Astrocyte (in vitro differentiated cells and primary cell): ENCODE measurements around the gene CFAP45. TPM values are rescaled to one million over a fixed set of nuclear protein-coding genes. Genes with fewer than 3 reads are reported as not detected.
A peak's percentile ranks its signal among the peaks of the same experiment; 100 is the strongest.

Source experiments
- DNase-seq: peaks from one replicate; pipeline ENCODE4 v3.0.0-alpha.2; 2010; ENCODE audit warnings: low read depth
- FAIRE-seq: peaks from 2 replicates; lab custom pipeline; 2011; peaks lifted over from hg19 to GRCh38; lab: Jason Lieb, UNC
- H2AFZ ChIP-seq: 2 replicates; pipeline ENCODE4 v1.6.0; 2012; ENCODE audit warnings: low read depth, low read length, inconsistent platforms
- H3K27ac ChIP-seq: 2 replicates; pipeline ENCODE4 v1.5.1; 2011; ENCODE audit warnings: low read depth, low read length, inconsistent platforms
- H3K27me3 ChIP-seq: 2 replicates; pipeline ENCODE4 v1.6.0; 2011; ENCODE audit warnings: low read length, inconsistent platforms; ENCODE audit not compliant: insufficient read depth
- H3K36me3 ChIP-seq: 2 replicates; pipeline ENCODE4 v1.5.1; 2011; ENCODE audit warnings: low read length, inconsistent platforms; ENCODE audit not compliant: insufficient read depth
- H3K4me1 ChIP-seq: 2 replicates; pipeline ENCODE4 v1.5.1; 2011; ENCODE audit warnings: low read length, inconsistent platforms; ENCODE audit not compliant: insufficient read depth
- H3K4me2 ChIP-seq: 2 replicates; pipeline ENCODE4 v1.6.0; 2012; ENCODE audit warnings: low read length, inconsistent platforms
- H3K4me3 ChIP-seq: 2 replicates; pipeline ENCODE4 v1.5.1; 2011; ENCODE audit warnings: low read depth, mild to moderate bottlenecking, low read length, inconsistent platforms; ENCODE audit not compliant: insufficient read depth
- H3K79me2 ChIP-seq: 2 replicates; pipeline ENCODE4 v1.6.0; 2012; ENCODE audit warnings: mild to moderate bottlenecking, low read length, inconsistent platforms; ENCODE audit not compliant: insufficient read depth
- H3K9ac ChIP-seq: 2 replicates; pipeline ENCODE4 v1.6.0; 2012; ENCODE audit warnings: mild to moderate bottlenecking, low read length, inconsistent platforms
- H3K9me3 ChIP-seq: 2 replicates; pipeline ENCODE4 v1.5.1; 2012; ENCODE audit warnings: low read depth, mild to moderate bottlenecking, low read length, inconsistent platforms; ENCODE audit not compliant: insufficient read depth
- H4K20me1 ChIP-seq: 2 replicates; pipeline ENCODE4 v1.6.0; 2012; ENCODE audit warnings: low read length, inconsistent platforms; ENCODE audit not compliant: insufficient read depth
- H3K27ac Mint-ChIP-seq: one replicate; pipeline ENCODE4 v1.8.0; 2021; ENCODE audit warnings: mild to moderate bottlenecking, mixed read lengths; ENCODE audit not compliant: unreplicated experiment
- H3K27me3 Mint-ChIP-seq: one replicate; pipeline ENCODE4 v1.8.0; 2021; ENCODE audit warnings: low read depth, mixed read lengths; ENCODE audit not compliant: unreplicated experiment
- H3K36me3 Mint-ChIP-seq: one replicate; pipeline ENCODE4 v1.8.0; 2021; ENCODE audit warnings: low read depth, mixed read lengths; ENCODE audit not compliant: unreplicated experiment
- H3K4me1 Mint-ChIP-seq: one replicate; pipeline ENCODE4 v1.8.0; 2021; ENCODE audit warnings: low read depth, mixed read lengths; ENCODE audit not compliant: unreplicated experiment
- H3K4me3 Mint-ChIP-seq: one replicate; pipeline ENCODE4 v1.8.0; 2021; ENCODE audit warnings: mild to moderate bottlenecking, moderate library complexity, mixed read lengths; ENCODE audit not compliant: unreplicated experiment
- H3K9me3 Mint-ChIP-seq: one replicate; pipeline ENCODE4 v1.8.0; 2021; ENCODE audit warnings: mild to moderate bottlenecking, mixed read lengths; ENCODE audit not compliant: unreplicated experiment
- CTCF ChIP-seq: IDR thresholded peaks from 2 replicates; pipeline ENCODE4 v1.5.1; 2011; ENCODE audit warnings: low read depth, mild to moderate bottlenecking, inconsistent platforms, low read length, moderate library complexity; ENCODE audit not compliant: insufficient read depth
- EZH2 ChIP-seq: IDR thresholded peaks from 2 replicates; pipeline ENCODE4 v1.6.1; 2012; ENCODE audit warnings: mild to moderate bottlenecking, low read length, inconsistent platforms; ENCODE audit not compliant: insufficient read depth
- total RNA-seq: library from RNA; stranded (reverse); gene quantifications from 2 replicates; pipeline ENCODE4 v1.2.1, GENCODE V29; 2021

CFAP45 gene
- total RNA-seq, 1 donor from 2014 or later, result 3.2 TPM

- no peak overlapping the region for H3K4me3 ChIP-seq
- H3K36me3 ChIP-seq, result no peaks in the 10 kb centered on the region
- H3K4me1 ChIP-seq, result peaks cover 30% of the 10 kb centered on the region
- no peak overlapping the region for H2AFZ ChIP-seq
- H3K9ac ChIP-seq, result no peak overlapping the region
- H3K9me3 ChIP-seq, result no peaks in the 10 kb centered on the region
- Mint-ChIP-seq H3K4me1 (peaks cover 19% of the 10 kb centered on the region), H3K4me3 (peak overlapping the region; percentile 57), H3K9me3 (no peaks in the 10 kb centered on the region), H3K27ac (no peak overlapping the region), H3K27me3 (peaks cover 16% of the 10 kb centered on the region), H3K36me3 (no peaks in the 10 kb centered on the region)
- H3K4me2 ChIP-seq, result peak overlapping the region; percentile 3
- H3K27me3 ChIP-seq, result no peaks in the 10 kb centered on the region
- no peaks in the 10 kb centered on the region for H4K20me1 ChIP-seq
- no peaks in the 10 kb centered on the region for H3K79me2 ChIP-seq
- no peak overlapping the region for H3K27ac ChIP-seq
- FAIRE-seq (no peak), DNase-seq (no peak)
- TF ChIP-seq EZH2 (no peak), CTCF (no peak)
Observed at GRCh38 chr1:159856576-159856975, 43.4 kb downstream of the CFAP45 start.

- H3K4me1 Mint-ChIP-seq, result peaks cover 19% of the 10 kb centered on the region
- Histone ChIP-seq H3K4me2 (peak overlapping the region; percentile 89), H3K27me3 (no peaks in the 10 kb centered on the region), H3K27ac (no peak overlapping the region), H2AFZ (no peak overlapping the region), H3K79me2 (no peaks in the 10 kb centered on the region), H3K4me3 (no peak overlapping the region), H3K9ac (no peak overlapping the region), H4K20me1 (no peaks in the 10 kb centered on the region), H3K36me3 (no peaks in the 10 kb centered on the region), H3K9me3 (no peaks in the 10 kb centered on the region), H3K4me1 (peaks cover 30% of the 10 kb centered on the region)
- H3K4me3 Mint-ChIP-seq, result no peak overlapping the region
- H3K27ac Mint-ChIP-seq, result no peak overlapping the region
- TF ChIP-seq EZH2, result no peak
- TF ChIP-seq CTCF, result no peak
- no peaks in the 10 kb centered on the region for H3K9me3 Mint-ChIP-seq
- DNase-seq, result no peak
- peaks cover 7% of the 10 kb centered on the region for H3K27me3 Mint-ChIP-seq
- FAIRE-seq, result no peak
- no peaks in the 10 kb centered on the region for H3K36me3 Mint-ChIP-seq
Observed at GRCh38 chr1:159855709-159856108, 44.3 kb downstream of the CFAP45 start.

GRCh38 chr1:159854693-159855192, 45.2 kb downstream of the CFAP45 start:
- Mint-ChIP-seq H3K4me1 (peaks cover 25% of the 10 kb centered on the region), H3K27ac (peak overlapping the region; percentile 22), H3K9me3 (no peaks in the 10 kb centered on the region), H3K4me3 (peak overlapping the region; percentile 81), H3K36me3 (no peaks in the 10 kb centered on the region), H3K27me3 (peaks cover 5% of the 10 kb centered on the region)
- no peaks in the 10 kb centered on the region for H3K9me3 ChIP-seq
- H3K27ac ChIP-seq, result peak overlapping the region; percentile 83
- peaks cover 37% of the 10 kb centered on the region for H3K4me1 ChIP-seq
- peak overlapping the region; percentile 59 for H3K4me3 ChIP-seq
- H2AFZ ChIP-seq, result peak overlapping the region; percentile 88
- H3K36me3 ChIP-seq, result no peaks in the 10 kb centered on the region
- TF ChIP-seq EZH2 (no peak), CTCF (no peak)
- peak overlapping the region; percentile 87 for H3K9ac ChIP-seq
- no peaks in the 10 kb centered on the region for H3K79me2 ChIP-seq
- H3K27me3 ChIP-seq, result no peaks in the 10 kb centered on the region
- H3K4me2 ChIP-seq, result peak overlapping the region; percentile 89
- H4K20me1 ChIP-seq, result no peaks in the 10 kb centered on the region
- FAIRE-seq (no peak), DNase-seq (peak; percentile 78)
